ENCODE measurements around the gene PPP1CC. TPM values are rescaled to one million over a fixed set of nuclear protein-coding genes. Genes with fewer than 3 reads are reported as not detected.
"Not testable (repeated sequence)": the region's sequence is repeated elsewhere in the genome, so short reads cannot be mapped to it uniquely, and the experiment has no call there.

PPP1CC gene
- total RNA-seq, 2 donors from 2014 or later, result 40.2 to 83.0 TPM

- no peak for DNase-seq
- Histone ChIP-seq H3K36me3 (replicated peaks in 1 of 2; ENCODE audit: insufficient read depth in 1 of 2, low read depth in 2 of 2) (no peaks in the 10 kb centered on the region), H3K4me3 (no peak overlapping the region), H3K4me1 (no peaks in the 10 kb centered on the region), H3K27ac (no peak overlapping the region), H3K27me3 (no peaks in the 10 kb centered on the region), H3K9me3 (no peaks in the 10 kb centered on the region)
- intact Hi-C loops (cut with DNase I), result no loop called here
- 59 to 65% methylated on average over 6 to 7 of the region's 7 CpGs for WGBS, 2 donors
- no peak for ATAC-seq
- no peak for TF ChIP-seq POLR2A (IDR thresholded peaks at IDR 0.05)
- TF ChIP-seq, protein P1, sequence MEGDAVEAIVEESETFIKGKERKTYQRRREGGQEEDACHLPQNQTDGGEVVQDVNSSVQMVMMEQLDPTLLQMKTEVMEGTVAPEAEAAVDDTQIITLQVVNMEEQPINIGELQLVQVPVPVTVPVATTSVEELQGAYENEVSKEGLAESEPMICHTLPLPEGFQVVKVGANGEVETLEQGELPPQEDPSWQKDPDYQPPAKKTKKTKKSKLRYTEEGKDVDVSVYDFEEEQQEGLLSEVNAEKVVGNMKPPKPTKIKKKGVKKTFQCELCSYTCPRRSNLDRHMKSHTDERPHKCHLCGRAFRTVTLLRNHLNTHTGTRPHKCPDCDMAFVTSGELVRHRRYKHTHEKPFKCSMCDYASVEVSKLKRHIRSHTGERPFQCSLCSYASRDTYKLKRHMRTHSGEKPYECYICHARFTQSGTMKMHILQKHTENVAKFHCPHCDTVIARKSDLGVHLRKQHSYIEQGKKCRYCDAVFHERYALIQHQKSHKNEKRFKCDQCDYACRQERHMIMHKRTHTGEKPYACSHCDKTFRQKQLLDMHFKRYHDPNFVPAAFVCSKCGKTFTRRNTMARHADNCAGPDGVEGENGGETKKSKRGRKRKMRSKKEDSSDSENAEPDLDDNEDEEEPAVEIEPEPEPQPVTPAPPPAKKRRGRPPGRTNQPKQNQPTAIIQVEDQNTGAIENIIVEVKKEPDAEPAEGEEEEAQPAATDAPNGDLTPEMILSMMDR (IDR thresholded peaks at IDR 0.05), result no peak
Observed at GRCh38 chr12:110766311-110767154, 23.8 kb upstream of the PPP1CC start.

- ATAC-seq; H3K4me1 ChIP-seq; H3K27me3 ChIP-seq; H3K4me3 ChIP-seq; intact Hi-C loops (cut with DNase I); H3K27ac ChIP-seq; DNase-seq; H3K9me3 ChIP-seq; H3K36me3 ChIP-seq (replicated peaks in 1 of 2; ENCODE audit: insufficient read depth in 1 of 2, low read depth in 2 of 2): not testable (repeated sequence)
- 79 to 84% methylated on average over 2 to 3 of the region's 3 CpGs for WGBS, 2 donors
Observed at GRCh38 chr12:110765572-110765971, 22.9 kb upstream of the PPP1CC start.

GRCh38 chr12:110765111-110765510, 22.4 kb upstream of the PPP1CC start:
- WGBS, 2 donors, result 58% methylated on average over 4 of the region's 4 CpGs
- DNase-seq (no peak), ATAC-seq (no peak)
- H3K4me3 ChIP-seq, result no peak overlapping the region
- no peaks in the 10 kb centered on the region for H3K4me1 ChIP-seq
- no peak for TF ChIP-seq POLR2A (IDR thresholded peaks at IDR 0.05)
- TF ChIP-seq, protein P1 (IDR thresholded peaks at IDR 0.05), result no peak
- intact Hi-C loops (cut with DNase I), result no loop called here
- no peak overlapping the region for H3K27ac ChIP-seq
- H3K9me3 ChIP-seq, result no peaks in the 10 kb centered on the region
- no peaks in the 10 kb centered on the region for H3K27me3 ChIP-seq
- no peaks in the 10 kb centered on the region for H3K36me3 ChIP-seq (replicated peaks in 1 of 2; ENCODE audit: insufficient read depth in 1 of 2, low read depth in 2 of 2)

DNA sequence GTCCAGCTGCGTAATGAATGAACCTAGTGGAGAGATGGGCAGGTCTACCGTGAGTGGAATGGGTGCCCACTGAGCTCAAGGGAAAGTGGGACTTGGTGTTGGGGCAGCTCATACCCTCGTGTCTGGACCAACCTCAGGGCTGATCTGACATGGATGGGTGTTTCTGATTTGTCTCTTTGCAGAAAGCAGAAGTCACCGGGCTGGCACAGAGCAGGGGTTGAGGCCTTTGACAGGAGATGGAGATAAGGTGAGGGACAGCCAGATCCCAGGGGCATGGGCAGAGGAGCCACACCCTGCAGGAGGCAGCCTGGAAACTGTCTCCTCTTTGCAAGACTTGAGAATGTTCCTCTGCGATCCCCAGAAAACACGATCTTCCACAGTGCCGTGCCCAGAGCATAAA, 20.9 kb upstream of the PPP1CC start:
- Histone ChIP-seq H3K27me3 (no peaks in the 10 kb centered on the region), H3K27ac (no peak overlapping the region), H3K4me1 (no peaks in the 10 kb centered on the region), H3K4me3 (no peak overlapping the region), H3K9me3 (no peaks in the 10 kb centered on the region), H3K36me3 (replicated peaks in 1 of 2; ENCODE audit: insufficient read depth in 1 of 2, low read depth in 2 of 2) (no peaks in the 10 kb centered on the region)
- WGBS, 2 donors, result 78 to 82% methylated on average over 7 of the region's 7 CpGs
- ATAC-seq (no peak), DNase-seq (no peak)
- no peak for TF ChIP-seq POLR2A (IDR thresholded peaks at IDR 0.05)
- TF ChIP-seq, protein P1 (IDR thresholded peaks at IDR 0.05), result no peak
- intact Hi-C loops (cut with DNase I), result no loop called here

- TF ChIP-seq, protein P1 (IDR thresholded peaks at IDR 0.05), result no peak
- no peak for TF ChIP-seq POLR2A (IDR thresholded peaks at IDR 0.05)
- Histone ChIP-seq H3K36me3 (replicated peaks in 1 of 2; ENCODE audit: insufficient read depth in 1 of 2, low read depth in 2 of 2) (no peaks in the 10 kb centered on the region), H3K27ac (no peak overlapping the region), H3K4me3 (no peak overlapping the region), H3K27me3 (no peaks in the 10 kb centered on the region), H3K4me1 (no peaks in the 10 kb centered on the region), H3K9me3 (no peaks in the 10 kb centered on the region)
- WGBS, 2 donors, result 85 to 95% methylated on average over 3 of the region's 3 CpGs
- intact Hi-C loops (cut with DNase I), result no loop called here
- ATAC-seq (no peak), DNase-seq (no peak)
Observed at GRCh38 chr12:110762891-110763290, 20.2 kb upstream of the PPP1CC start.

Data from body of pancreas (tissue), 4 donors.